ENCODE results near the gene FXYD5. TPM values are rescaled to one million over a fixed set of nuclear protein-coding genes. Genes with fewer than 3 reads are reported as not detected.

FXYD5 gene
- total and polyA plus RNA-seq, 9 of the 15 experiments (the other 6 are each of a cell fraction or from before 2014, with no cell fraction given): 104 to 537 (median 174) TPM

DNA sequence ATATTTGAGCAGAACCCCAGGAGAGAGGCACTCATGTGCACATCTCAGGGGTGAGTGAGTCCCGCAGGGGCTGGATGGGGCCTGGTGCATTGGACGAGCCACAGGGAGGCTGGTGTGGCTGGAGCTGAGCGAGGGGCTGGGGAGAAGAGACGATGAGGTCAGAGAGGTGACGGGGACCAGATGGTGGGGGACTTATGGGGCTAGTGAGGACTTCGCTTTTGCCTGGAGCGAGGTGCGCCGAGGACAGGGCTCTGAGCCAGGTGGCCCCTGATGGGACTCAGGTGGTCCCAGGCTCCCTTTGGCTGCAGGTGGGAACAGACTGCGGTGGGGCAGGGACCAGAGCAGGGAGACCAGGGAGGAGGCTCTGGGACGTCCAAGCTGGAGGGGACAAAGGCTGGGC, 45.8 kb upstream of the FXYD5 start:
- BruUV-seq (replicated peaks): no TSS peak
- intact Hi-C loops (cut with micrococcal nuclease): no loop called here
- 79% methylated on average over 7 of the region's 11 CpGs for WGBS (ENCODE audit: insufficient coverage, low coverage, missing lambda C conversion rate)

More for the DNA sequence above, 45.8 kb upstream of the FXYD5 start:
- no peak overlapping the region for H3K4me3 ChIP-seq
- DNase-seq (ENCODE audit: extremely low read depth in 1 of 4, low spot score in 3 of 4) (no peak), FAIRE-seq (no peak), ATAC-seq (no peak)
- H3K9me3 ChIP-seq (replicated peaks; ENCODE audit: control insufficient read depth, insufficient read depth, low read depth, low read length): peaks cover 7% of the 10 kb centered on the region
- CTCF ChIA-PET (ENCODE audit: low intra/inter-chr PET ratio): no interaction called here
- no peaks in the 10 kb centered on the region for H3K27me3 ChIP-seq (ENCODE audit: control insufficient read depth in 2 of 2, insufficient read depth in 2 of 2, low read length in 2 of 2)
- in situ Hi-C loops (cut with MboI): no loop called here
- H3K9me1 ChIP-seq (ENCODE audit: control insufficient read depth, insufficient read depth, low read length): no peaks in the 10 kb centered on the region
- H3K4me1 ChIP-seq (replicated peaks in 1 of 2; ENCODE audit: control insufficient read depth in 2 of 2, insufficient read depth in 2 of 2, low read length in 2 of 2): peaks cover 22 to 42% of the 10 kb centered on the region in 2 experiments
- no peak overlapping the region for H3K27ac ChIP-seq (ENCODE audit: extremely low read depth, low read depth, low read length)
- POLR2A ChIA-PET: interaction anchor here (0.6 kb wide), 1 partner anchor 11 kb away, joined by 3 read pairs; no protein-coding TSS in a partner anchor
- H2AFZ ChIP-seq (ENCODE audit: low read depth, low read length): no peak overlapping the region
- no peaks in the 10 kb centered on the region for H4K20me1 ChIP-seq (replicated peaks; ENCODE audit: control insufficient read depth, insufficient read depth, low read length)
- TF ChIP-seq, protein P1, sequence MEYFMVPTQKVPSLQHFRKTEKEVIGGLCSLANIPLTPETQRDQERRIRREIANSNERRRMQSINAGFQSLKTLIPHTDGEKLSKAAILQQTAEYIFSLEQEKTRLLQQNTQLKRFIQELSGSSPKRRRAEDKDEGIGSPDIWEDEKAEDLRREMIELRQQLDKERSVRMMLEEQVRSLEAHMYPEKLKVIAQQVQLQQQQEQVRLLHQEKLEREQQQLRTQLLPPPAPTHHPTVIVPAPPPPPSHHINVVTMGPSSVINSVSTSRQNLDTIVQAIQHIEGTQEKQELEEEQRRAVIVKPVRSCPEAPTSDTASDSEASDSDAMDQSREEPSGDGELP (CRISPR knock-in tag; IDR thresholded peaks at IDR 0.05; ENCODE audit: borderline replicate concordance): no peak
- TF ChIP-seq ZNF140 (CRISPR knock-in tag; IDR thresholded peaks at IDR 0.05): no peak
- TF ChIP-seq, protein P2, sequence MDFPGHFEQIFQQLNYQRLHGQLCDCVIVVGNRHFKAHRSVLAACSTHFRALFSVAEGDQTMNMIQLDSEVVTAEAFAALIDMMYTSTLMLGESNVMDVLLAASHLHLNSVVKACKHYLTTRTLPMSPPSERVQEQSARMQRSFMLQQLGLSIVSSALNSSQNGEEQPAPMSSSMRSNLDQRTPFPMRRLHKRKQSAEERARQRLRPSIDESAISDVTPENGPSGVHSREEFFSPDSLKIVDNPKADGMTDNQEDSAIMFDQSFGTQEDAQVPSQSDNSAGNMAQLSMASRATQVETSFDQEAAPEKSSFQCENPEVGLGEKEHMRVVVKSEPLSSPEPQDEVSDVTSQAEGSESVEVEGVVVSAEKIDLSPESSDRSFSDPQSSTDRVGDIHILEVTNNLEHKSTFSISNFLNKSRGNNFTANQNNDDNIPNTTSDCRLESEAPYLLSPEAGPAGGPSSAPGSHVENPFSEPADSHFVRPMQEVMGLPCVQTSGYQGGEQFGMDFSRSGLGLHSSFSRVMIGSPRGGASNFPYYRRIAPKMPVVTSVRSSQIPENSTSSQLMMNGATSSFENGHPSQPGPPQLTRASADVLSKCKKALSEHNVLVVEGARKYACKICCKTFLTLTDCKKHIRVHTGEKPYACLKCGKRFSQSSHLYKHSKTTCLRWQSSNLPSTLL (IDR thresholded peaks at IDR 0.05): no peak
- TF ChIP-seq, protein P3, sequence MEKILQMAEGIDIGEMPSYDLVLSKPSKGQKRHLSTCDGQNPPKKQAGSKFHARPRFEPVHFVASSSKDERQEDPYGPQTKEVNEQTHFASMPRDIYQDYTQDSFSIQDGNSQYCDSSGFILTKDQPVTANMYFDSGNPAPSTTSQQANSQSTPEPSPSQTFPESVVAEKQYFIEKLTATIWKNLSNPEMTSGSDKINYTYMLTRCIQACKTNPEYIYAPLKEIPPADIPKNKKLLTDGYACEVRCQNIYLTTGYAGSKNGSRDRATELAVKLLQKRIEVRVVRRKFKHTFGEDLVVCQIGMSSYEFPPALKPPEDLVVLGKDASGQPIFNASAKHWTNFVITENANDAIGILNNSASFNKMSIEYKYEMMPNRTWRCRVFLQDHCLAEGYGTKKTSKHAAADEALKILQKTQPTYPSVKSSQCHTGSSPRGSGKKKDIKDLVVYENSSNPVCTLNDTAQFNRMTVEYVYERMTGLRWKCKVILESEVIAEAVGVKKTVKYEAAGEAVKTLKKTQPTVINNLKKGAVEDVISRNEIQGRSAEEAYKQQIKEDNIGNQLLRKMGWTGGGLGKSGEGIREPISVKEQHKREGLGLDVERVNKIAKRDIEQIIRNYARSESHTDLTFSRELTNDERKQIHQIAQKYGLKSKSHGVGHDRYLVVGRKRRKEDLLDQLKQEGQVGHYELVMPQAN (IDR thresholded peaks at IDR 0.05; ENCODE audit: borderline replicate concordance): no peak
- TF ChIP-seq, protein P4, sequence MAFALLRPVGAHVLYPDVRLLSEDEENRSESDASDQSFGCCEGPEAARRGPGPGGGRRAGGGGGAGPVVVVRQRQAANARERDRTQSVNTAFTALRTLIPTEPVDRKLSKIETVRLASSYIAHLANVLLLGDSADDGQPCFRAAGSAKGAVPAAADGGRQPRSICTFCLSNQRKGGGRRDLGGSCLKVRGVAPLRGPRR (CRISPR knock-in tag; IDR thresholded peaks at IDR 0.05): no peak
- no peak for TF ChIP-seq SNIP1 (IDR thresholded peaks at IDR 0.05; ENCODE audit: low read depth)
- TF ChIP-seq ZNF253 (CRISPR knock-in tag; conservative IDR thresholded peaks at IDR 0.05): no peak
- TF ChIP-seq NCOR1 (IDR thresholded peaks at IDR 0.05): no peak
- TF ChIP-seq U2AF2 (optimal IDR thresholded peaks at IDR 0.05; ENCODE audit: low read depth, low read length): no peak
- no peak for TF ChIP-seq HDGF (IDR thresholded peaks at IDR 0.05)
- TF ChIP-seq, protein P5, sequence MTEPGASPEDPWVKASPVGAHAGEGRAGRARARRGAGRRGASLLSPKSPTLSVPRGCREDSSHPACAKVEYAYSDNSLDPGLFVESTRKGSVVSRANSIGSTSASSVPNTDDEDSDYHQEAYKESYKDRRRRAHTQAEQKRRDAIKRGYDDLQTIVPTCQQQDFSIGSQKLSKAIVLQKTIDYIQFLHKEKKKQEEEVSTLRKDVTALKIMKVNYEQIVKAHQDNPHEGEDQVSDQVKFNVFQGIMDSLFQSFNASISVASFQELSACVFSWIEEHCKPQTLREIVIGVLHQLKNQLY (CRISPR knock-in tag; conservative IDR thresholded peaks at IDR 0.05): no peak
- TF ChIP-seq, protein P6, sequence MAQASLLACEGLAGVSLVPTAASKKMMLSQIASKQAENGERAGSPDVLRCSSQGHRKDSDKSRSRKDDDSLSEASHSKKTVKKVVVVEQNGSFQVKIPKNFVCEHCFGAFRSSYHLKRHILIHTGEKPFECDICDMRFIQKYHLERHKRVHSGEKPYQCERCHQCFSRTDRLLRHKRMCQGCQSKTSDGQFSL (CRISPR knock-in tag; IDR thresholded peaks at IDR 0.05): no peak
- TF ChIP-seq, protein P6 (tag; IDR thresholded peaks at IDR 0.05): no peak
- TF ChIP-seq ZFP30 (CRISPR knock-in tag; IDR thresholded peaks at IDR 0.05; ENCODE audit: borderline replicate concordance): no peak
- TF ChIP-seq FOXJ3 (CRISPR knock-in tag; IDR thresholded peaks at IDR 0.05): no peak
- TF ChIP-seq ZNF589 (CRISPR knock-in tag; IDR thresholded peaks at IDR 0.05; ENCODE audit: low read depth): no peak
- no peak for TF ChIP-seq LCOR (CRISPR knock-in tag; IDR thresholded peaks at IDR 0.05)
- no peak overlapping the region for H3K4me2 ChIP-seq (ENCODE audit: insufficient read depth, low read length)
- H3K79me2 ChIP-seq (ENCODE audit: control insufficient read depth, insufficient read depth, low read length): no peaks in the 10 kb centered on the region
- H3K9ac ChIP-seq (ENCODE audit: insufficient read depth in 1 of 2, low read depth in 2 of 2, low read length in 2 of 2): no peak overlapping the region; a peak in 1 of 4 replicates
- H3K36me3 ChIP-seq (ENCODE audit: control insufficient read depth, insufficient read depth, low read length): no peaks in the 10 kb centered on the region
